NB4 (cell line): ENCODE data around the gene THOC6.
"Not testable (repeated sequence)": the region's sequence is repeated elsewhere in the genome, so short reads cannot be mapped to it uniquely, and the experiment has no call there.

Experiments
- CTCF ChIP-seq: IDR thresholded peaks from one replicate; pipeline ENCODE4 v1.5.1; 2012; ENCODE audit warnings: low read depth, low read length
- MAX ChIP-seq: IDR thresholded peaks from 2 replicates; pipeline ENCODE4 v1.6.1; 2011; ENCODE audit warnings: low read depth, low read length
- MYC ChIP-seq: IDR thresholded peaks from 2 replicates; pipeline ENCODE4 v1.6.1; 2011; ENCODE audit warnings: low read depth, low read length
- POLR2A ChIP-seq: IDR thresholded peaks from 2 replicates; pipeline ENCODE4 v1.6.1; 2011; ENCODE audit warnings: mild to moderate bottlenecking; ENCODE audit not compliant: insufficient read length; ENCODE audit errors: extremely low read depth

GRCh38 chr16:3072148-3072547 is 48.3 kb downstream of the THOC6 start:
- not testable (repeated sequence) for TF ChIP-seq CTCF, POLR2A, MAX, MYC
